CD4-positive, alpha-beta T cell treated with Interleukin-1 beta for 1 hour (primary cell): ENCODE measurements around the gene CD207.
"Not testable (repeated sequence)": the region's sequence is repeated elsewhere in the genome, so short reads cannot be mapped to it uniquely, and the experiment has no call there.

Experiments
- DNase-seq, 2 donors: peaks; one replicate each; pipeline ENCODE4 v3.0.0-alpha.2; 2020 to 2022

Gene CD207

DNA sequence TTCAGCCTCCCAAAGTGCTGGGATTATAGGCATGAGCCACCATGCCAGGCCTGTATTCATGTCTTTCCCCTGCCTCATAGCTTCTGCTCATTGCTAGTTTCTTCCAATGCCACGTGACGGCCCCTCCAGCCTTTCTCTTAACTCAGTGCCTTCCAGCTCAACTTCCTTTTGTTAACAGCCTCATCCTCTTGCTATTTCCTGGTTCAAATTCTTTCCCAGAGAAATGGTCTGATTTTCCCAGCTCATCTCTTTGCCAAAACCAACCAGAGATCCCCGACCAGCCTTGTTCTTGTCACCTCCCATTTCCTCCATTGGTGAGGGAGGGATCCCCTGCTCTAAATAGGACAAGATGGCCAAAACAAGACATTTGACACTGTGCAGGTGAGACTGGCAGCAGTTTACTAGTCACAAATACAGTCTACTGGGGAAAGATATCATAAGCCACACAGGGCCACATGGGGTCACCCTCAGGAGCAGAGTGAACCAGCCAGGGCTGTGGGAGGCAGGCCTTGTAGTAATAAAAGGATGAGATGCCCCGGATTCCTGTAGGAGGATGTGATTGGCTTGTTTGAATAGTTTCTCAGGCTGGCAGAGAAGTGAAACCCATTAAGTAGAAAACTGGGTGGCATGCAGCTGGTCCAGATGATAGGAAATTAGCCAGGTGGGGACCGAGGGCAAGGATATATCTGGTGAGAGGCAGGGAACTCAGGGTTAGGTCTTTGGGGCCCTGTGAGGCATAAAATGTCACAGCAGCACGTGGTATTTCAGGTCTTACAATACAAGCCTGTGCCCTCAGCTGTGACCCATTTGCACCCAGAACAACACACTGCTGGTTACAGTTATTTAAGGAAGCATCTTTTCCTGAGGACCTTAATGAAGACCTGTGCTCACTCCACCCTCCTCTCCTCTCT lies 6.4 kb downstream of the CD207 start:
- no peak for DNase-seq

- no peak for DNase-seq
Observed at GRCh38 chr2:70828115-70828514, 7.5 kb downstream of the CD207 start.

DNA sequence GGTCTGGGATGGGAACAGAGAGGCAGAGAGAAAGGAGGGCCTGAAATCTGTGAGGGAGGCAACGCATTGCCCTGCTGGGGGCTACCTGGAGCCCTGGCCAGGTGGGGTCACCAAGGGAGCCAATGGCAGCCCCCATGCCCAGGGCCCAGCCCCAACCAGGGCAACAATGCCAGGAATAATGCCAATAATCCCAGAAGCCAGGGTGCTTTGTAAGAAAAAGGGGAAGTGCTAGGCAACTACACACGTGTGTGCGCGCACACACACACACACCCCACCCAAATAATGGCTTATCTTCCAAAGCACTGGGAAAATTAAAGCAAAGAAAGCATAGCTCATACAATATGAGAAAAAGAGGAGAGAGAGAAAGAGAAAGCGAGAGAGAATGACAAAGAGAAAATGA lies 8.2 kb downstream of the CD207 start:
- DNase-seq, result no peak

DNA sequence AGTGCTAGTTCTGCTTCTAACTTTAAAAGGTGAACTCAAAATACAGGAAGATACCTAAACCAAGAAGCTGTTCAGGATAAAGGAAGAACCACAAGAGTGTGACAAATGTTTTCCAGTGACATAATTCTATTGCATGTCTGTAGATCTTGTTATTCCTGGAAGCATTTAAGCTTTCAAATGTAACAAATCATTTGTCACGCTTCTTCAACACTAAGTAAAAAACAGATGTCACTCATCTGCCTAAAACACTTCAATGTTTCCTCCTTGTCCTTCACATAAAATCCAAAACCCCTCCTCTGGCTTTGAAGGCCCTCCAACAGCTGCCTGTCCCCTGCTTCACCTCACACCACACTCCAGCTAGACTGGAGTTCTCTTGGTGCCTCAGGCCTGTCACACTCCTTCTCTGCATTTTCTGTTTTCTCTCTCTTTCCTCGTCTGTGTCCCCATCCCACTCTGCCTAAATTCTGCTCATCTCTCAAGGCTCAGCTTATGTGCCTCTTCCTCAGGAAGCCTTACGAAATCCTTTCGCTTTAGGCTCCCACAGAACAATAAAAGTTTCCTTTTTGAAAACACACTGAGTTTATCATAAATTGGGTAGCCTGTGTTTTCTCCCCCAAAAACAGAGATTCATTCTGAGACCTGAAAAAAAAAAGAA lies 8.8 kb downstream of the CD207 start:
- DNase-seq, result no peak

GRCh38 chr2:70823249-70823648 lies 12.4 kb downstream of the CD207 start:
- DNase-seq, result no peak

DNA sequence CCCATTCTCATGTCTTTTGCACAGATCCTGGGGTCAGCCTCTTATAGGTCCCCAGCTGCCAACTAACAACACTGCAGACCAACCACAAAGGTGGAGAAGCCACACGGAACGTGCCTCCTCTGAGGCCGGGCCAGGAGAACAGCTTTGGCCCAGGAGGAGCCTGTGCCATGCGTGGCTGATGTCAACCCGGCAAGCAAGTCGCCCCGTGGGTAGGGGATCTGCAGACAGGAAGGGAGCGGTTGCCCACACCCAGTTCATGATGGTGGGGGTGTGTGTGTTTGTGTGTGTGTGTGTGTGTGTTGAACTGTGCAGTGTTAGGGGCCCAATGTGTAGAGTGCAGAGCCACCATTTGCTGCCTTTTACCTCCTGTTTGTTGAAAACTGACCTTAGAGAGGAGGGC lies 12.8 kb downstream of the CD207 start:
- DNase-seq, result no peak

DNA sequence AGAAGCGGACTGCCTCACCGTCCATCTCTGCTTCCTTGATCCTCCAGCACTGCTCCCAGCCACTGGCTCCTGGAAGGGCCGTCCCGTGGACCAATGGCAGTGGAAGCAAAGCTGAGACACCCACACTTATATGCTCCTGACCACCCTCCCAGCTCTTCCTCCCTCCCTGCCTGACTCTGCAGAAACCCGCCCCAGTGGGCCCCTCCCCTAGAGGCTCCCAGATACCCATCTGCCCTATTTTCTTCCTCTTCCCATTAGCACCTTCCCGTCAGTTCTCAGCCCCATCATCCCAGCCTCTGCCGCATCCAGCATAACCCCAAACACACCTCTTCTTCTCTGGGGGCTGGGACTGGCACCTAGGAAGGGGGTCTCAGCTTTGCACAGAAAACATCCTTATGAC lies 15.1 kb downstream of the CD207 start, which contains the start of gene CLEC4F:
TSS of gene CLEC4F (minus strand) at position 101 of the 400 bp plus-strand sequence. CDS start at position 25, 76 bp downstream.
- DNase-seq, result no peak

DNA sequence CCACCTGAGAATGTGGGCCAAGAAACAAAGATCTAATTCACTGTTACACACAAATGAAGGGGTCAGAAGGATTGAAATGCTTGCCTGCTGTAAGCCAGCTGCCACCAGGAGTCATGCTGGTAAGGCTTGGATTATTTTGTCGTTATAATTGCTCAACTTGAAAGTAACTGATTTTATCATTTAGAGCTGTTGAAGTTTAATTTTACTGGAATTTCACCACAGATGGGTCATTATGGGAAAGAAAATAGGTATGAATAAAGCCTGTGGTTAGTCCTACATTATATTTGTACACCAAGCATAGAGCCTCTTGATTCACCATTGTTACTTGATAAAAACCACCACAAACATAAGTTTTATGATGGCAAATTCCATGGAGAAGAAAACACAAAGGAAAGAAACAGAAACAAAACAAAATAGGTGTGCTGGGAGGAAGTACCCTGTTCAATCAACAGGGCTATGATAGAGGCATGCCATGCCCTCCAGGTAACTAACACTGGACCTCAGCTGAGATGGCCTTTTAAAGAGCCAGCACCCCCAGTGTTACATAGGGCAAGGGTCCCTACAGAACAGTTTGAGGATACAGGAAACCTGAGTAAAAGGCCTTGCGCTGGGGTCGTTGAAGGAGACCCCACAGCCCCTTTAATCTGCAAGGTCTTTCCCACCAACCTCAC lies 18.2 kb downstream of the CD207 start:
- no peak for DNase-seq

- DNase-seq, result no peak
Observed at GRCh38 chr2:70816726-70817125, 18.9 kb downstream of the CD207 start.

GRCh38 chr2:70808983-70809958 lies 26.3 kb downstream of the CD207 start:
- DNase-seq, result no peak

- DNase-seq, result no peak
Observed at GRCh38 chr2:70807828-70808118, 27.8 kb downstream of the CD207 start.

DNA sequence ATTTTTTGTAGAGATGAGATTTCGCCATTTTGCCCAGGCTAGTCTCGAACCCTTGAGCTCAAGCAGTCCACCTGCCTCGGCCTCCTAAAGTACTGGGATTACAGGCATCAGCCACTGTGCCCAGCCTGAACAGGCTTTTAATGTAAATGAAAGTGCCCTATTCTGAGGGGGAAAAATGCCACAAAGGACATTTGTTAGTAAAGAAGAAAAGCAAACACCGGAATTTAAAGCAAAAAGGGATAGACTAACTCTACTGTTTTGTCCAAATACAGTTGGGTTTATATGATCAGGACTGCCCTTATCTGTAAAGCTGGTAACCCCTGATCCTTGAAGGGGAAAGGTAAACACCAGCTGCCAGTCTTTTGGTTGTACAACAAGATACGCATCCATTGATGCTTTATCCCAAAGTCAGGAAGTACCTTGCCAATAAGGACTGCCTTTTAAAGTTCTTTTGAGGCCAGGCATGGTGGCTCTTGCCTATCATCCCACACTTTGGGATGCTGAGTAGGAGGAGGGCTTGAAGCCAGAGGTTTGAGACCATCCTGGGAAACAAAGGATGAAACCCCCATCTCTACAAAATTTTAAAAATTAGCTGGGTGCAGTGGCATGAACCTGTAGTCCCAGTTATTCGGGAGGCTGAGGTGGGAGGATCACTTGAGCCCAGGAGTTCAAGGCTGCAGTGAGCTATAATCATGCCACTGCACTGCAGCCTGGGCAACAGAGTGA lies 28.4 kb downstream of the CD207 start:
- DNase-seq, result no peak

GRCh38 chr2:70806620-70807019 lies 29.0 kb downstream of the CD207 start:
- DNase-seq, result no peak

DNA sequence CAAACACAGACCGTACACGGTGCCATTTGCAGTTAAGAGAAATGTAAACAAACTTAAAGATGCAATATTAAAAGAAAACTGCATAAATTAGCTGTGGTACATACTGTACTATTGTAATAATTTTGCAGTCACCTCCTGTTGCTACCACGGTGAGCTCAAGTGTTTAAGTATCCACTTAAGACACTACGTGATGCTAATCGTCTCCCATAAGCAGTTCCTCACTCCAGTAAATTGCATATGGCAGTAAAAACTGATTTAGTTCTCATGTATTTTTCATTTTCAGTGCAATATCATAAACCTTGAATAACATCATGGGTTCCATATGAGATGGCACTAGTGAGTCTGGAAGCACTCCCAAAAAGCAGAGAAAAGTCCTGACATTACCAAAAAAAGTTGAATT lies 29.6 kb downstream of the CD207 start:
- no peak for DNase-seq

DNA sequence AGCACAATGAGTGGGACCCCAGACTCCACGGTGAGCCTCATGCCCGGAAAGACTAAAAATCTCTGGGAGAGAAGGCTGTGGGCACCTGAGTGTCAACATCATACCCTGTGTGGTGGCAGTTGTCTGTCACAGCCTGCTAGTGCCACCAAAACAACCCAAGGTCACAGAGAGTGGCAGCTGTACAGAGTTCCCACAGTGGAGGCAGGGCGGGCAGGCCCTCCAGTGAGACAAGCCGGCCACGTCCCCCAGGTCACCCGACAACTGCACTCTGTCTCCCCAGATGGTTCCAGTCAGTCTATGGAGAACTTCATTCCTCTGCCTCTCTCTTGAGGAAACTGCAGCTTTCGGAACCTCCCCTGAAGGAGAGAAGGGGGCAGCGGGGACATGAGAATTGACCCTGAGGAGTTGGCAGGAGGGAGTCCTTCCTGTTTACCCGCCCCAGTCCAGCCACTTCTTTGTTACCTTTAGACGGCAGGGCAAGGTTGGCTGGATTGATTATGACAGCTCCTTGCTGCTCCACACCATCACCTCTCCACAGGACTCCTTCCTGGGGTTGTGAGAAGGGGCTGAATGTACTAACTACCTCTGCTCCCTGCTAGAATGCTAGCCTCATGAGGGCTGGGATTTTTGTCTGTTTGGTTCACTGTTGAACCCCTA lies 33.9 kb downstream of the CD207 start:
- no peak for DNase-seq

DNA sequence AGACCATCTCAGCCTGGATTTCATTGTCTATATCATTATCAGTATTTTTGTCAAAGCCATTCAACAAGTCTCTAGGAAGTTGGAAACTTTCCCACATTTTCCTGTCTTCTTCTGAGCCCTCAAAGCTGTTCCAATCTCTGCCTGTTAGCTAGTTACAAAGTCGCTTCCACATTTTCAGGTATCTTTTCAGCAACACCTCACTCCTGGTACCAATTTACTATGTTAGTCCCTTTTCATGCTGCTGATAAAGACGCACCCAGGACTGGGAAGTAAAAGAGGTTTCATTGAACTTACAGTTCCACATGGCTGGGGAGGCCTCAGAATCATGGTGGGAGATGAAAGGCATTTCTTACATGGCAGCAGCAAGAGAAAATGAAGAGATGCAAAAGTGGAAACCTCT lies 35.9 kb downstream of the CD207 start:
- DNase-seq, result no peak

DNA sequence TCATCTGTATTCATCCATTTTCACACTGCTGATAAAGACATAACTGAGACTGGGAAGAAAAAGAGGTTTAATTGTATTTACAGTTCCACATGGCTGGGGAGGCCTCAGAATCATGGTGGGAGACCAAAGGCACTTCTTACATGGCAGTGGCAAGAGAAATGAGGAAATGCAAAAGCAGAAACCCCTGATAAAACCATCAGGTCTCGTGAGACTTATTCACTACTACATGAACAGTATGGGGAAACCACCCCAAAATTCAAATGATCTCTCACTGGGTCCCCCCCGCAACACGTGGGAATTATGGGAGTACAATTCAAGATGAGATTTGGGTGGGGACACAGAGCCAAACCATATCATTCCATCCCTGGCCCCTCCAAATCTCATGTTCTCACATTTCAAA lies 37.6 kb downstream of the CD207 start:
- DNase-seq, result not testable (repeated sequence)

DNA sequence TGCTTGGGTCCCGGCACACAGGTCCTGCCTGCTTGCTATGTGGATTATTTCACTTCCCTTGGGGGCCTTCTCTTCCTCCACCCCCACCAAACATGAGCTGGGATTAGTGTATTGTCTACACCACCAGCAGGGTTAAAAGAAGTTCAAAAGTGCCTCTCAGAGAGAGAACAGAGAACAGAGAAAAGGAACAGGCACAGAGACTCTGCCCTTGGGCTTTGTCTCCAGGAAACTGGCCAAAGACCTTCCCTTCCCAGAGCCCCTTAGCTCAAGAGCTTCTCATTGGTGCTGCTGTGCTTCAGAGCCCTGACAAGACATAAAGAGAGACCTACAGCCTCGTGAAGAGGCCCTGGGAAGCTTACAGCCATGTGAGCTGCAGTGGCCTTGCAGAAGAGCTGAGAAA lies 38.1 kb downstream of the CD207 start:
- no peak for DNase-seq

GRCh38 chr2:70796262-70796661 lies 39.4 kb downstream of the CD207 start:
- no peak for DNase-seq

- no peak for DNase-seq
Observed at GRCh38 chr2:70795164-70795995, 40.2 kb downstream of the CD207 start.
